ENCODE data around the gene ZNF274.

- TF ChIP-seq REST (IDR thresholded peaks at IDR 0.05; ENCODE audit: low read depth) (no peak), EP300 (IDR thresholded peaks at IDR 0.05; ENCODE audit: borderline replicate concordance) (no peak), CREB1 (IDR thresholded peaks at IDR 0.05; ENCODE audit: low read depth) (no peak), USF1 (IDR thresholded peaks at IDR 0.05) (0 out of 2 replicates have a peak, but pooled peaks have one; percentile 20), RAD21 (IDR thresholded peaks at IDR 0.05; ENCODE audit: low read depth) (no peak), TAF1 (IDR thresholded peaks at IDR 0.05; ENCODE audit: low read depth) (peak; percentile 73), MAX (IDR thresholded peaks at IDR 0.05) (peak; percentile 50), EGR1 (IDR thresholded peaks at IDR 0.05) (peak; percentile 19; the same call in 1 of the 2 replicates), TEAD4 (IDR thresholded peaks at IDR 0.05) (no peak)
These were observed 32.4 kb upstream of the ZNF274 start, which contains the start of gene ZNF329 for GRCh38 chr19:58150328-58150921.

Data from Ishikawa (cell line).